KMS-11 (cell line): ENCODE measurements around the gene GRHL1.
A peak's percentile ranks its signal among the peaks of the same experiment; 100 is the strongest.

ENCODE experiments used
- H2AFZ ChIP-seq: fragments of 200-600 bp; sonication (generic); 2 replicates; pipeline ENCODE4 v1.6.1; 2016; ENCODE audit warnings: antibody characterized with exemption, mixed run types, low read depth
- H3K27ac ChIP-seq: fragments of 200-600 bp; sonication (generic); 2 replicates; pipeline ENCODE4 v1.6.1; 2016; ENCODE audit warnings: mild to moderate bottlenecking, mixed run types
- H3K27me3 ChIP-seq: fragments of 200-600 bp; sonication (generic); 2 replicates; pipeline ENCODE4 v1.6.1; 2017; ENCODE audit warnings: mild to moderate bottlenecking, low read depth, mixed run types, moderate library complexity; ENCODE audit not compliant: insufficient read depth
- H3K36me3 ChIP-seq: fragments of 200-600 bp; sonication (generic); 2 replicates; pipeline ENCODE4 v1.6.1; 2017; ENCODE audit warnings: mild to moderate bottlenecking, mixed run types; ENCODE audit not compliant: insufficient read depth
- H3K4me1 ChIP-seq: fragments of 200-600 bp; sonication (generic); 2 replicates; pipeline ENCODE4 v1.6.1; 2016; ENCODE audit warnings: mild to moderate bottlenecking, low read depth, mixed run types; ENCODE audit not compliant: poor library complexity, severe bottlenecking
- H3K4me2 ChIP-seq: fragments of 200-600 bp; sonication (generic); 2 replicates; pipeline ENCODE4 v1.7.0; 2016; ENCODE audit warnings: mild to moderate bottlenecking, mixed run types
- H3K4me3 ChIP-seq: fragments of 200-600 bp; sonication (generic); IDR thresholded peaks from 2 replicates; pipeline ENCODE4 v1.6.1; 2017; ENCODE audit warnings: low read depth, low read length, mixed read lengths; ENCODE audit not compliant: insufficient read depth
- H3K79me2 ChIP-seq: fragments of 200-600 bp; sonication (generic); 2 replicates; pipeline ENCODE4 v1.6.1; 2016; ENCODE audit warnings: low read depth, mixed run types; ENCODE audit not compliant: insufficient read depth
- H3K9ac ChIP-seq: fragments of 200-600 bp; sonication (generic); 2 replicates; pipeline ENCODE4 v1.6.1; 2016; ENCODE audit warnings: mild to moderate bottlenecking, mixed run types
- H4K20me1 ChIP-seq: fragments of 200-600 bp; sonication (generic); 2 replicates; pipeline ENCODE4 v1.6.1; 2016; ENCODE audit warnings: mild to moderate bottlenecking, mixed run types; ENCODE audit not compliant: insufficient read depth
- CTCF ChIP-seq: fragments of 200-600 bp; sonication (generic); conservative IDR thresholded peaks from 2 replicates; pipeline ENCODE4 v1.6.1; 2017; ENCODE audit warnings: low read depth, mild to moderate bottlenecking, antibody characterized with exemption, low read length, moderate library complexity, mixed read lengths

GRHL1 gene

GRCh38 chr2:10042301-10043161 lies 91.0 kb downstream of the GRHL1 start:
- Histone ChIP-seq H3K27ac (no peak overlapping the region), H3K4me1 (peaks cover 10% of the 10 kb centered on the region), H3K36me3 (no peaks in the 10 kb centered on the region), H4K20me1 (no peaks in the 10 kb centered on the region), H3K4me2 (peak overlapping the region; percentile 48; the same call in 1 of the 2 replicates), H3K4me3 (no peak overlapping the region), H3K79me2 (peaks cover 15% of the 10 kb centered on the region), H2AFZ (peak overlapping the region; percentile 26; the same call in 1 of the 2 replicates), H3K27me3 (no peaks in the 10 kb centered on the region), H3K9ac (peak overlapping the region; percentile 27; the same call in 1 of the 2 replicates)
- no peak for TF ChIP-seq CTCF

- H4K20me1 ChIP-seq, result no peaks in the 10 kb centered on the region
- peaks cover 10% of the 10 kb centered on the region for H3K4me1 ChIP-seq
- H3K27me3 ChIP-seq, result no peaks in the 10 kb centered on the region
- peak within 1 kb of the TSS; percentile 88 for H3K4me2 ChIP-seq
- peak within 1 kb of the TSS; percentile 87 for H3K9ac ChIP-seq
- 0 out of 2 replicates have a peak, but pooled peaks cover 2% of the 10 kb centered on the region for H3K36me3 ChIP-seq
- no peak for TF ChIP-seq CTCF
- H3K79me2 ChIP-seq, result peaks cover 15% of the 10 kb centered on the region
- peak within 1 kb of the TSS; percentile 58 for H3K4me3 ChIP-seq
- H3K27ac ChIP-seq, result peak within 1 kb of the TSS; percentile 88
- peak within 1 kb of the TSS; percentile 38; the same call in 1 of the 2 replicates for H2AFZ ChIP-seq
Measured at GRCh38 chr2:10043256-10043905, 91.9 kb downstream of the GRHL1 start, which contains the start of gene KLF11. KLF11 (plus strand) TSS chr2:10043550; CDS start chr2:10043717, 167 bp downstream.

- Histone ChIP-seq H3K9ac (peak overlapping the region; percentile 87), H3K27me3 (no peaks in the 10 kb centered on the region), H3K36me3 (0 out of 2 replicates have a peak, but pooled peaks cover 4% of the 10 kb centered on the region), H3K79me2 (peaks cover 15% of the 10 kb centered on the region), H3K4me3 (peak overlapping the region; percentile 58), H4K20me1 (no peaks in the 10 kb centered on the region), H2AFZ (peak overlapping the region; percentile 38; the same call in 1 of the 2 replicates), H3K27ac (peak overlapping the region; percentile 88), H3K4me2 (peak overlapping the region; percentile 88), H3K4me1 (peaks cover 10% of the 10 kb centered on the region)
- TF ChIP-seq CTCF, result no peak
Measured at GRCh38 chr2:10043906-10044601, 92.6 kb downstream of the GRHL1 start.
